CD8-positive, alpha-beta memory T cell (primary cell): ENCODE data around the gene ZC3H4. TPM values are rescaled to one million over a fixed set of nuclear protein-coding genes. Genes with fewer than 3 reads are reported as not detected.

Experiments used
- CTCF ChIA-PET: fragments of 350-600 bp; sonication (Branson Sonifier 250); formaldehyde crosslinking; loops from one replicate; lab custom pipeline; 2021; ENCODE audit warnings: antibody characterized with exemption; lab: Charles Lee
- POLR2A ChIA-PET: fragments of 350-600 bp; sonication (Branson Sonifier 250); formaldehyde crosslinking; loops from one replicate; lab custom pipeline; 2021; ENCODE audit warnings: antibody characterized with exemption; lab: Charles Lee
- DNase-seq, 5 donors: peaks; one replicate each; pipeline versions ENCODE4 v3.0.0 to v3.0.0-alpha.2; 2020 to 2022; ENCODE audit warnings: mixed read lengths in 1 of 5
- H3K27ac ChIP-seq: one replicate; pipeline ENCODE4 v1.7.0; 2013; ENCODE audit warnings: low read depth, mild to moderate bottlenecking, low read length, moderate library complexity
- H3K27me3 ChIP-seq: 2 replicates; pipeline ENCODE4 v1.7.0; 2013; ENCODE audit warnings: low read length, mild to moderate bottlenecking; ENCODE audit not compliant: insufficient read depth, poor library complexity, severe bottlenecking
- H3K36me3 ChIP-seq: 2 replicates; pipeline ENCODE4 v1.7.0; 2013; ENCODE audit warnings: mild to moderate bottlenecking, low read length, moderate library complexity; ENCODE audit not compliant: insufficient read depth
- H3K4me1 ChIP-seq: 2 replicates; pipeline ENCODE4 v1.7.0; 2013; ENCODE audit warnings: mild to moderate bottlenecking, low read length, moderate library complexity; ENCODE audit not compliant: insufficient read depth
- H3K4me3 ChIP-seq: 2 replicates; pipeline ENCODE4 v1.7.0; 2013; ENCODE audit warnings: mild to moderate bottlenecking, low read length
- H3K9me3 ChIP-seq: 2 replicates; pipeline ENCODE4 v1.7.0; 2013; ENCODE audit warnings: mild to moderate bottlenecking, low read length
- H3K27ac Mint-ChIP-seq, 8 donors: one replicate each; pipeline ENCODE4 v1.8.0; 2020 to 2021; ENCODE audit warnings: mixed read lengths in 8 of 8, mild to moderate bottlenecking in 6 of 8, inconsistent platforms in 3 of 8, moderate library complexity in 3 of 8
- H3K27me3 Mint-ChIP-seq, 2 donors: one replicate each; pipeline ENCODE4 v1.8.0; 2020 to 2021; ENCODE audit warnings: mixed read lengths in 2 of 2, mild to moderate bottlenecking in 1 of 2, moderate library complexity in 1 of 2
- H3K36me3 Mint-ChIP-seq, 3 donors: one replicate each; pipeline ENCODE4 v1.8.0; 2020 to 2021; ENCODE audit warnings: mixed read lengths in 3 of 3, inconsistent platforms in 1 of 3, mild to moderate bottlenecking in 1 of 3
- H3K4me1 Mint-ChIP-seq, 3 donors: one replicate each; pipeline ENCODE4 v1.8.0; 2020 to 2021; ENCODE audit warnings: mixed read lengths in 3 of 3, inconsistent platforms in 1 of 3, mild to moderate bottlenecking in 1 of 3
- H3K4me3 Mint-ChIP-seq, 7 donors: one replicate each; pipeline ENCODE4 v1.8.0; 2020 to 2021; ENCODE audit warnings: mixed read lengths in 7 of 7, mild to moderate bottlenecking in 6 of 7, moderate library complexity in 4 of 7, inconsistent platforms in 2 of 7
- H3K9me3 Mint-ChIP-seq, 5 donors: one replicate each; pipeline ENCODE4 v1.8.0; 2020 to 2022; ENCODE audit warnings: mixed read lengths in 5 of 5, mild to moderate bottlenecking in 3 of 5, moderate library complexity in 2 of 5, inconsistent platforms in 1 of 5
- polyA plus RNA-seq: library from polyadenylated mRNA; unstranded; fragments of 300-500 nt; fragmentation: Illumina TruSeq; gene quantifications from one replicate; pipeline ENCODE4 v1.2.3, GENCODE V29; 2021
- total RNA-seq, 2 experiments: library from RNA; stranded (reverse); gene quantifications; one replicate each; pipeline ENCODE4 v1.2.3, GENCODE V29; 2021

ZC3H4 gene
- total RNA-seq (10 to 100 TPM; 90.3 to 99.6 TPM), polyA plus RNA-seq (3.2 TPM)

DNA sequence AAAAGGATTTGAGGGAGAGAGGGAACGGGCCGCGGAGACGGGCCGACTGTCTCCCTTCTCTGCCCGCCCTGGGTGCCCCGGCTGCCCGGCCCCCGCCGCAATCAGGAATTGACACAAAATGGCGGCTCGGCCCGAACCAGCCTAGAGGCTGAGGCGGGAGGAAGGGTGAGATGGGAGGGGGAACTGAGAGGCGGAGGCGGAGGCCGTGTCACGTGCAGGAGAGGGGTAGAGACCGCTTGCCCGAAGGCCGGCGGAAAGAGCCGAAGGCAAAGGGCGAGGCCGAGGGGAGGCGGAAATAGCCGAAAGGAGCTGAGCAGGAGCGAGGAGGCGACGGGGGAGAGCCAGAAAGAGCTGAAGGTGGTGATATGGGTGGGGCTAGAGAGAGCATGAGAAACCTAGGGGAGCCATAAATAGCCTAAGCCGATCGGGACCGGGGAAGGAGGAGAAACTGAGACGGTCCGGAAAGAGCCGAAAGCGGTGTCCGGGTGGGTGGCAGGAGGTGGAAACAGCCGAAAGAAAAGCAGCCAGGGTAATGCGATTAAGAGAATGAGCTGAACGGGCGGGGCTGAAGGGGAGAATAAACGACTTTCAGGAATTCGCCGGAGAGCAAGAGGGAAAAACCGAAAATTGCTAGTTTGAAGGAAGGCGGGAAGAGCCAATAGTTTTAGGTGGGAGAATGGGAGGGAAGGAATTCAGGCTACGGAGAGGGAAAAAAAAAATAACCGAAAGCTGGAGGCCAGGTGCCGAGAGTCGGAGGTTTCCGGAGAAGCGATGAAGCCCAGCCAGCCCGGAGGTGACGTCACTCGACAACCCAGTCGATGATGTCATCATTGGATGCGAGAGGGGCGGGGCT is at the start of gene ZC3H4:
ZC3H4 (minus strand) TSS at position 780 of the 853 bp plus-strand sequence. CDS start 1,192 bp downstream, outside the sequence.
- no peaks in the 10 kb centered on the region for H3K27me3 ChIP-seq
- H3K9me3 ChIP-seq = no peaks in the 10 kb centered on the region
- no peaks in the 10 kb centered on the region for H3K9me3 Mint-ChIP-seq
- peaks cover 5 to 27% (median 6%) of the 10 kb centered on the region in 3 donors for H3K36me3 Mint-ChIP-seq
- peak within 1 kb of the TSS; percentile 95 to 100 (median 97) for H3K4me3 Mint-ChIP-seq
- H3K27ac ChIP-seq = peak within 1 kb of the TSS; percentile 99
- peaks cover 8% of the 10 kb centered on the region for H3K36me3 ChIP-seq
- no peaks in the 10 kb centered on the region for H3K27me3 Mint-ChIP-seq
- ChIA-PET POLR2A (interaction anchor here (0.5 to 3.0 kb wide), 43 partner anchors 9 to 1463 kb away, joined by 3 to 24 read pairs (median 4); partner anchors contain the start of genes ARHGAP35, CCDC9, DHX34 and INAFM1), CTCF (interaction anchor here (0.6 to 4.5 kb wide), 20 partner anchors 9 to 257 kb away, joined by 3 to 22 read pairs (median 4); partner anchors contain the start of genes CCDC9 and SAE1)
- peak; percentile 99 to 100 (median 100) for DNase-seq
- peak within 1 kb of the TSS; percentile 84 for H3K4me3 ChIP-seq
- H3K4me1 ChIP-seq = peaks cover 30% of the 10 kb centered on the region
- peaks cover 32 to 35% (median 34%) of the 10 kb centered on the region in 3 donors for H3K4me1 Mint-ChIP-seq
- peak within 1 kb of the TSS; percentile 99 to 100 (median 100) for H3K27ac Mint-ChIP-seq

DNA sequence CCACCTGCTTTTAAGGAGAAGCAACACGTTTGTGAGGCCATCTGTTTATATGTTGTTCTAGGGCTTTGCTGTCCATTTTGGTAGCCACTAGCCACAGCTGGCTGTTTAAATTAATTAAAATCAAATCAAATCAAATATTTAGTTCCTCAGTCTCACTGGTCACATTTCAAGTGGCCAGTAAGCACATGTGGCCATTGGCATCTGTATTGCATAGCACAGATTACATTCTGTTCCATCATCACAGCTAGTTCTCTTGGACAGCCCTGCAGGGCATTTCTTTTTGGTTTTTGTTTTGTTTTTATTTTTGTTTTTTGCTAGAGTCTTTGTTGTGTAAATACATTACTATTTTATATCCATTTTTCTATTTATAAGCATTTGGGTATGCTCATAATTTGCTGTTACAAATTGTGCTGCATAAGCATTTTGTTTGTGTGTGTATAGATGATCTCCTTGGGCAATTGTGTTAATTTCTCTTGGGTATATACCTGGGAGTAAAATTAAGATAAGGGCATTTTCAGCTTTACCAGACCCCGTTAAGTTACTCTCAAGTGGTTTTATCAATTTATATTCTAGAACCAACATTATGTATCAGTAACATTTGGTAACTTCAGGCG is 48.4 kb upstream of the ZC3H4 start:
- CTCF ChIA-PET = interaction anchor here (1.3 to 20.5 kb wide), 3 partner anchors 13 to 85 kb away, joined by 3 to 342 read pairs (median 29); no protein-coding TSS in a partner anchor
- H3K27me3 ChIP-seq = no peaks in the 10 kb centered on the region
- Mint-ChIP-seq H3K27ac (peak overlapping the region in 5 of 8 donors; percentile 26 to 68 (median 63)), H3K4me1 (peaks cover 39 to 55% (median 45%) of the 10 kb centered on the region in 3 donors), H3K27me3 (no peaks in the 10 kb centered on the region), H3K4me3 (no peak overlapping the region), H3K9me3 (no peaks in the 10 kb centered on the region), H3K36me3 (peaks cover 0 to 16% (median 0%) of the 10 kb centered on the region in 3 donors)
- peaks cover 54% of the 10 kb centered on the region for H3K4me1 ChIP-seq
- POLR2A ChIA-PET = interaction anchor here (1.0 to 1.3 kb wide), 2 partner anchors 49 to 64 kb away, joined by 3 to 4 read pairs; no protein-coding TSS in a partner anchor
- no peaks in the 10 kb centered on the region for H3K9me3 ChIP-seq
- H3K27ac ChIP-seq = no peak overlapping the region
- H3K4me3 ChIP-seq = no peak overlapping the region
- DNase-seq = no peak
- peaks cover 5% of the 10 kb centered on the region for H3K36me3 ChIP-seq

DNA sequence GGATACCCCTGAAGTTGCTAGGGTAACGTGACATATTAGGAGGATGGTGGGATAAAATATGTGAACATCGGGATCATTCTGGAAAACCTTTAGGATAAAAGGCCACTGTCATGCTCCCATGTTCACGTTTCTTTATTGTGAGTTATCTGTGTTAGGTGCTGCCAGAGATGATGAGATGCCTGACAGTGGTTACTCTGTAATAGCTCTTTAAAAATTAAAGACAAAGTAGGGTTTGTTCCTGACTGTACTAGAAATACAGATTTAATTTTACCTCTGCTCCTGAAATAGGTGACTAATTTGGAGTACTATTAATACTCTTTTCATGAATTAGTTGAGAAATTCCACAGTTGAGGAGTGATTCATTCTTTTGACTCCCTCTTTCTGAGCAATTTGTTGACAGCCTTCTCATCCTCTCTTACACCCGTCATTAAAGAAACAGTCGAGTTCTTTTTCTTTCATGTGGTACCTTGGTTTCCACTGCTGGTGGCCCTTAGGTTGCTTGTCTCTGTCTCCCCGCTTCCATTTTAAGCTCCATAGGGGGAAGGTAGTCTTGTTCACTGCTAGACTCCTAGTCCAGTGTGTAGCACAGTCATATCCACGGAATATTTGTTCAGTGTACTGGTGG is 45.4 kb upstream of the ZC3H4 start:
- peaks cover 48 to 71% (median 64%) of the 10 kb centered on the region in 3 donors for H3K4me1 Mint-ChIP-seq
- POLR2A ChIA-PET = interaction anchor here (0.6 to 3.6 kb wide), 6 partner anchors 19 to 115 kb away, joined by 3 to 29 read pairs (median 9); partner anchors contain the start of gene CCDC9
- no peaks in the 10 kb centered on the region for H3K27me3 Mint-ChIP-seq
- peak overlapping the region; percentile 73 to 98 (median 92) for H3K27ac Mint-ChIP-seq
- Histone ChIP-seq H3K4me3 (peak overlapping the region; percentile 48), H3K9me3 (no peaks in the 10 kb centered on the region), H3K36me3 (peaks cover 9% of the 10 kb centered on the region), H3K27ac (no peak overlapping the region), H3K27me3 (no peaks in the 10 kb centered on the region), H3K4me1 (peaks cover 72% of the 10 kb centered on the region)
- peaks cover 8 to 20% (median 9%) of the 10 kb centered on the region in 3 donors for H3K36me3 Mint-ChIP-seq
- no peaks in the 10 kb centered on the region for H3K9me3 Mint-ChIP-seq
- peak overlapping the region; percentile 23 to 81 (median 77) for H3K4me3 Mint-ChIP-seq
- DNase-seq = peak in 3 of 5 donors; percentile 68 to 80 (median 69)
- CTCF ChIA-PET = interaction anchor here (0.6 to 20.5 kb wide), 12 partner anchors 10 to 363 kb away, joined by 3 to 342 read pairs (median 9); partner anchors contain the start of gene SAE1

DNA sequence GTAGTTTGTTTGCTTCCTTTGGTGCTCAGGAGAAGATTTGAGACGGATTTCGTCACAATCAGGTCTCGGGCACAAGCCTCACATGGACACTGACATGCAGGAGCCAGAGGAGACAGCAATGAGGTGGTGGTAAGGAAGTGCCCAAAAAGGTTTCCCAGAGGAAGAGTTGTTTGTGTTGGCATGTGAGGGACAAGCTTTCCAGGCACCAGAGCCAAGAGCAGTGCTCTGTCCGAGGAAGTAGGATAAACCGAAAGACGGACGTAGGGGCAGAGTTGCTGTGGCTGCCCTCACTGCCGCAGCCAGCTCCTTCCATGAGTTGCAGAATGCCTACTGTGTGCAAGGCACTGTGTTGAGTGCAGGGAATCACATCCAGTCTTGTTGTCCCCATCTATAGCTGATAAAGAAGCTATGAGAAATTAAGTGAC is 44.8 kb upstream of the ZC3H4 start:
- Histone ChIP-seq H3K9me3 (no peaks in the 10 kb centered on the region), H3K27ac (no peak overlapping the region), H3K4me3 (peak overlapping the region; percentile 48), H3K27me3 (no peaks in the 10 kb centered on the region), H3K4me1 (peaks cover 72% of the 10 kb centered on the region), H3K36me3 (peaks cover 10% of the 10 kb centered on the region)
- Mint-ChIP-seq H3K27me3 (no peaks in the 10 kb centered on the region), H3K36me3 (peaks cover 8 to 22% (median 9%) of the 10 kb centered on the region in 3 donors), H3K4me3 (peak overlapping the region; percentile 61 to 84 (median 80)), H3K4me1 (peaks cover 48 to 71% (median 64%) of the 10 kb centered on the region in 3 donors), H3K27ac (peak overlapping the region; percentile 73 to 98 (median 92)), H3K9me3 (no peaks in the 10 kb centered on the region)
- ChIA-PET CTCF (interaction anchor here (0.6 to 20.5 kb wide), 11 partner anchors 9 to 362 kb away, joined by 3 to 342 read pairs (median 10); partner anchors contain the start of gene SAE1), POLR2A (interaction anchor here (0.6 to 3.6 kb wide), 8 partner anchors 19 to 116 kb away, joined by 3 to 29 read pairs (median 6); partner anchors contain the start of gene CCDC9)
- no peak for DNase-seq

DNA sequence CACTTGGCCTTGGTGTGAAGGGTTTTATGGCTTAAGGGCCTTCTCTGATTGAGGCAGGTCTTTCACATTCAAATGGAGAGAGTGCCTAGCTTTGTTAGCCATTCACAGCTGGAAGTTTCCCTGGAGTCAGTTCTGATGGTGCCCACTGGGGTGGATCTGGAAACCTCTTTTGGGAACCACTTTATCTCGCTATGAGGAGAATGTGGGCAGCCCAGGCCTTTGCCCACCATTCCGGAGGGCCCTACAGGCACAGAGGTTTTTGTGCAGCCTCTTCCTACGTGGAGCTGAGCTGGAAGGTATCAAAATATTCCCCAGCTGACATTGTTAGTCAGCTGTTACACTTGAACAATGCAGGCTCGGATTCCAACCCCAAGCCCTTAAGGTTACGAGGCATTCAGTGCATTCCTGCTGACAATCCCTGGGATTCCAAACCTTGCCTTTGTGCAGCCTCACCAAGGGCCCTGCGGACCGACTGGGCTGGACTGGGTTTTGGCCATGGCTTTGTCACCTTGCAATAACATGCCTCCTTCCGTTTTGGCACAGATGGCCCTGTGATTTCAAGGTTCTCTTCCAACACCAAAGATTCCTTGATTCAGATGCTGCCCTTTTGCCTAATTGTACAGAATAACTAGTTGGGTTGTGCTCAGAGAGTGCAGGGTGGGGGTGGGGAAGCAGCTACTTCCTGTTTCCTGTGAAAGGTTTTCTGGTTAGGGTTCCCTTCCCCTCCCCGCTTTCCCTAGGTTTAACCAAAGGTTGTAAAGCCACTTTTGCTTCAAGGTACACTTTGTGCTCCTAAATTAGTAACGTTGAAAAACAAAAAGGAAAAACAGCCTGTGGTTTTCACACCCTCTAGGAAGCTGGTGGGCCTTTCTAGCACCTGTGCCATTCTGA is 44.1 kb upstream of the ZC3H4 start:
- peaks cover 15% of the 10 kb centered on the region for H3K36me3 ChIP-seq

DNA sequence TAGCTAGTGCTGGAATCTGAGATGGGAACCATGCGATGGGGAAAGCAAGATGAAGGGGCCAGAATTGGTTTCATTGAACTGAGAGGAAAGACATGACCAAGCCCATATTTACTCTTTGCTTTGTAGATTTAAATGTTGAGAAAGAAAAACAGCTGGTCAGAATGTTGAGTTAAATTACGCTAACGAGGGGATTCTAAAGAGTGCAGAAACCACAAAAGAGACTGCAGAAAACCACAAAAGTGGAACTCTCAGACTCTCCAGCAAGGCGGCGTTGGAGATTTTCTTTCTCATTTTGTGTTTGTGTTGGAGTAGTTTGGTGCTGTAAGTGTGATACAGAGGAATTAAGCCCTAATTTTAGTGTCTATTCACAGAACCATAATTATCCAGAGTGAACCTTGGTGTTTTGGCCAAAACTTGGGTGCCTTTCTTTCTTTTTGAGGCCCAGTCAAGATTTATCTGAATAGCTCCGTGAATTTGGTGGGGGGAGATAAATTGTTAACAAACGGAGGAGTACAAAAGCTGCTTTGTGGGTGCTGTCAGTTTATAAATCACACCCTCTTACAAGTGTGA is 43.4 kb upstream of the ZC3H4 start:
- Histone ChIP-seq H3K4me1 (peaks cover 62% of the 10 kb centered on the region), H3K9me3 (no peaks in the 10 kb centered on the region), H3K36me3 (peaks cover 23% of the 10 kb centered on the region), H3K27ac (no peak overlapping the region), H3K4me3 (peak overlapping the region; percentile 48), H3K27me3 (no peaks in the 10 kb centered on the region)
- POLR2A ChIA-PET = interaction anchor here (0.5 to 3.6 kb wide), 11 partner anchors 12 to 421 kb away, joined by 3 to 29 read pairs (median 6); partner anchors contain the start of gene ZC3H4
- Mint-ChIP-seq H3K27me3 (no peaks in the 10 kb centered on the region), H3K4me1 (peaks cover 46 to 75% (median 64%) of the 10 kb centered on the region in 3 donors), H3K9me3 (no peaks in the 10 kb centered on the region), H3K36me3 (peaks cover 9 to 36% (median 14%) of the 10 kb centered on the region in 3 donors), H3K27ac (peak overlapping the region; percentile 58 to 97 (median 84)), H3K4me3 (peak overlapping the region; percentile 62 to 84 (median 80))
- CTCF ChIA-PET = interaction anchor here (0.6 to 20.5 kb wide), 10 partner anchors 10 to 141 kb away, joined by 3 to 342 read pairs (median 6); partner anchors contain the start of gene SAE1
- DNase-seq = peak in 2 of 5 donors; percentile 39 to 67

More for the DNA sequence above, 44.1 kb upstream of the ZC3H4 start:
- H3K4me1 ChIP-seq = peaks cover 69% of the 10 kb centered on the region
- Mint-ChIP-seq H3K4me3 (peak overlapping the region; percentile 62 to 84 (median 80)), H3K36me3 (peaks cover 9 to 29% (median 13%) of the 10 kb centered on the region in 3 donors), H3K27me3 (no peaks in the 10 kb centered on the region), H3K4me1 (peaks cover 50 to 78% (median 68%) of the 10 kb centered on the region in 3 donors), H3K9me3 (no peaks in the 10 kb centered on the region), H3K27ac (peak overlapping the region; percentile 73 to 98 (median 93))
- POLR2A ChIA-PET = interaction anchor here (0.5 to 3.6 kb wide), 14 partner anchors 12 to 420 kb away, joined by 3 to 29 read pairs (median 5); partner anchors contain the start of genes CCDC9 and ZC3H4
- no peaks in the 10 kb centered on the region for H3K9me3 ChIP-seq
- H3K27ac ChIP-seq = peak overlapping the region; percentile 2
- peak in 3 of 5 donors; percentile 21 to 59 (median 45) for DNase-seq
- no peaks in the 10 kb centered on the region for H3K27me3 ChIP-seq
- H3K4me3 ChIP-seq = peak overlapping the region; percentile 48
- CTCF ChIA-PET = interaction anchor here (0.6 to 20.5 kb wide), 11 partner anchors 9 to 317 kb away, joined by 3 to 342 read pairs (median 6); partner anchors contain the start of gene SAE1
